Measurements from ENCODE around the gene OSTN.

- TF ChIP-seq CTCF (conservative IDR thresholded peaks at IDR 0.05; ENCODE audit: low read length) (no peak), EZH2phosphoT487 (IDR thresholded peaks at IDR 0.05; ENCODE audit: borderline replicate concordance, low read depth, low read length) (no peak)
These were observed 561 bp upstream of the OSTN start for GRCh38 chr3:191198480-191198879.
